ENCODE data around the gene DENND5A. TPM values are rescaled to one million over a fixed set of nuclear protein-coding genes. Genes with fewer than 3 reads are reported as not detected.

The DENND5A gene
- polyA plus RNA-seq, 3 donors = 24.4 to 291 (median 37.5) TPM

DNA sequence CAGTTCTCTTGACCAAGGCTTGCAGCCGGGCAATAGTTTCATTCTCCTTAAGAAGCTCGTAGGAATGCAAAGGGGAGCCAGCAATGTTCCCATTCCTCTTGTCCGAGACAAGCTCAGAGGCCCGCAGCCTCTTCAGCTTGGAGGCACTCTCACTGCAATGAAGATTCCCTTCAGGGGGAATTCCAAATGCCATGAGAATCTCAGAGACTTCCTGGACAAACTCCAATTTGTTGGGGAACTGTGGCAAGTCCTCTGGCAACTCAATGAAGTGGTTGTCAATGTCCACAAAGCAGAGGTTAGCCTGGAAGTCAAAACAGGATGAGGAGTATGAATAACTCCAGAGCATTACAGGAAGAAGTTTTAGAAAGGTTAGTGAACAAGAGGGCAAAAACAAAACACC, 84.4 kb downstream of the DENND5A start:
- H3K27ac Mint-ChIP-seq = peak overlapping the region in 2 of 7 donors; percentile 36 to 47
- Histone ChIP-seq H3K9ac (ENCODE audit: insufficient read depth, low read length, poor library complexity, severe bottlenecking) (no peak overlapping the region), H4K20me1 (ENCODE audit: insufficient read depth, low read length) (peaks cover 29% of the 10 kb centered on the region), H3K36me3 (replicated peaks in 1 of 2; ENCODE audit: control insufficient read depth in 1 of 2, insufficient read depth in 2 of 2, low read length in 2 of 2) (peaks cover 56 to 81% of the 10 kb centered on the region in 2 donors), H3K27ac (ENCODE audit: low read depth in 1 of 2, low read length in 2 of 2) (no peak overlapping the region), H3K4me2 (replicated peaks; ENCODE audit: extremely low read depth, low read length, poor library complexity, severe bottlenecking) (no peak overlapping the region), H3K27me3 (ENCODE audit: control insufficient read depth in 2 of 2, insufficient read depth in 2 of 2, low read length in 2 of 2) (no peaks in the 10 kb centered on the region), H3K4me3 (replicated peaks in 1 of 3; ENCODE audit: low read depth in 2 of 3, low read length in 3 of 3) (no peak overlapping the region), H3K9me3 (replicated peaks in 1 of 2; ENCODE audit: control insufficient read depth in 1 of 2, insufficient read depth in 1 of 2, low read length in 2 of 2) (no peaks in the 10 kb centered on the region), H3K79me2 (ENCODE audit: insufficient read depth, low read length) (no peaks in the 10 kb centered on the region), H2AFZ (ENCODE audit: insufficient read depth, low read depth, low read length, poor library complexity, severe bottlenecking) (no peak overlapping the region), H3K4me1 (ENCODE audit: control insufficient read depth in 1 of 2, insufficient read depth in 2 of 2, low read length in 2 of 2) (no peaks in the 10 kb centered on the region)
- 97% methylated on average over 4 of the region's 4 CpGs for WGBS (ENCODE audit: insufficient coverage)
- H3K4me3 Mint-ChIP-seq = no peak overlapping the region
- no peaks in the 10 kb centered on the region for H3K27me3 Mint-ChIP-seq (ENCODE audit: low read depth in 3 of 3)
- peaks cover 3% of the 10 kb centered on the region for H3K4me1 Mint-ChIP-seq
- intact Hi-C loops (cut with micrococcal nuclease) = no loop called here
- H3K36me3 Mint-ChIP-seq = peaks cover 66 to 84% of the 10 kb centered on the region in 2 donors
- TF ChIP-seq, protein P1, sequence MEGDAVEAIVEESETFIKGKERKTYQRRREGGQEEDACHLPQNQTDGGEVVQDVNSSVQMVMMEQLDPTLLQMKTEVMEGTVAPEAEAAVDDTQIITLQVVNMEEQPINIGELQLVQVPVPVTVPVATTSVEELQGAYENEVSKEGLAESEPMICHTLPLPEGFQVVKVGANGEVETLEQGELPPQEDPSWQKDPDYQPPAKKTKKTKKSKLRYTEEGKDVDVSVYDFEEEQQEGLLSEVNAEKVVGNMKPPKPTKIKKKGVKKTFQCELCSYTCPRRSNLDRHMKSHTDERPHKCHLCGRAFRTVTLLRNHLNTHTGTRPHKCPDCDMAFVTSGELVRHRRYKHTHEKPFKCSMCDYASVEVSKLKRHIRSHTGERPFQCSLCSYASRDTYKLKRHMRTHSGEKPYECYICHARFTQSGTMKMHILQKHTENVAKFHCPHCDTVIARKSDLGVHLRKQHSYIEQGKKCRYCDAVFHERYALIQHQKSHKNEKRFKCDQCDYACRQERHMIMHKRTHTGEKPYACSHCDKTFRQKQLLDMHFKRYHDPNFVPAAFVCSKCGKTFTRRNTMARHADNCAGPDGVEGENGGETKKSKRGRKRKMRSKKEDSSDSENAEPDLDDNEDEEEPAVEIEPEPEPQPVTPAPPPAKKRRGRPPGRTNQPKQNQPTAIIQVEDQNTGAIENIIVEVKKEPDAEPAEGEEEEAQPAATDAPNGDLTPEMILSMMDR (IDR thresholded peaks at IDR 0.05) = no peak
- no peak for DNase-seq
- peaks cover 0 to 2% (median 0%) of the 10 kb centered on the region in 7 donors for H3K9me3 Mint-ChIP-seq

DNA sequence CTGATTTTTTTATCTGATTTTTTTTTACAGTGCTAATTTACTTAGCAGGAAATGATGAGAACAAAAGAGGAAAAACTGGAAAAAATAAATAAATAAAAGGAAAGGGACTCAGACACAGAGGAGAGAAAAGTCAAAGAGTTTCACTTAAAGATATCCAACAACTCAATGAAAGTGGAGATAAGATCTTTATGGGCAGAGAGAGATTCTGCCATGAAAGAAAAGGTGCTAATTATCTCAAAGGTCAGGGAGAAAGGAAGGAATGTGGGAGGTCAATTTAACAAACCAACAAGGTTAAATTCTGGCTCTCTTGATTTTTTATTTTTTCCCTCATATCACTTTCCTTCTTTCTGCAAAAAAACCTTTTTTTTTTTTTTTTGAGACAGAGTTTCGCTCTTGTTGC, 86.0 kb downstream of the DENND5A start:
- no peak for DNase-seq
- peaks cover 58 to 88% of the 10 kb centered on the region in 2 donors for H3K36me3 ChIP-seq (replicated peaks in 1 of 2; ENCODE audit: control insufficient read depth in 1 of 2, insufficient read depth in 2 of 2, low read length in 2 of 2)
- H3K79me2 ChIP-seq (ENCODE audit: insufficient read depth, low read length) = no peaks in the 10 kb centered on the region
- H3K4me3 ChIP-seq (replicated peaks in 1 of 3; ENCODE audit: low read depth in 2 of 3, low read length in 3 of 3) = no peak overlapping the region
- H3K4me2 ChIP-seq (replicated peaks; ENCODE audit: extremely low read depth, low read length, poor library complexity, severe bottlenecking) = no peak overlapping the region
- Mint-ChIP-seq H3K4me1 (no peaks in the 10 kb centered on the region), H3K36me3 (peaks cover 71 to 85% of the 10 kb centered on the region in 2 donors), H3K9me3 (no peaks in the 10 kb centered on the region), H3K27ac (peak overlapping the region in 4 of 7 donors; percentile 7 to 66 (median 46)), H3K27me3 (ENCODE audit: low read depth in 3 of 3) (no peaks in the 10 kb centered on the region), H3K4me3 (no peak overlapping the region)
- peaks cover 35% of the 10 kb centered on the region for H4K20me1 ChIP-seq (ENCODE audit: insufficient read depth, low read length)
- H3K9me3 ChIP-seq (replicated peaks in 1 of 2; ENCODE audit: control insufficient read depth in 1 of 2, insufficient read depth in 1 of 2, low read length in 2 of 2) = no peaks in the 10 kb centered on the region
- no peak overlapping the region for H3K9ac ChIP-seq (ENCODE audit: insufficient read depth, low read length, poor library complexity, severe bottlenecking)
- H2AFZ ChIP-seq (ENCODE audit: insufficient read depth, low read depth, low read length, poor library complexity, severe bottlenecking) = no peak overlapping the region
- intact Hi-C loops (cut with micrococcal nuclease) = loop anchor here in 1 of 2 donors (10.0 kb wide), 1 partner anchor 146 kb away; no protein-coding TSS in a partner anchor
- TF ChIP-seq, protein P1 (IDR thresholded peaks at IDR 0.05) = no peak
- H3K27me3 ChIP-seq (ENCODE audit: control insufficient read depth in 2 of 2, insufficient read depth in 2 of 2, low read length in 2 of 2) = no peaks in the 10 kb centered on the region
- H3K27ac ChIP-seq (ENCODE audit: low read depth in 1 of 2, low read length in 2 of 2) = no peak overlapping the region
- no CpG with 5 or more reads among the region's 1 CpG for WGBS (ENCODE audit: insufficient coverage)
- no peaks in the 10 kb centered on the region for H3K4me1 ChIP-seq (ENCODE audit: control insufficient read depth in 1 of 2, insufficient read depth in 2 of 2, low read length in 2 of 2)

Measured in CD14-positive monocyte (primary cell).